ENCODE data around the gene MSI1.

DNA sequence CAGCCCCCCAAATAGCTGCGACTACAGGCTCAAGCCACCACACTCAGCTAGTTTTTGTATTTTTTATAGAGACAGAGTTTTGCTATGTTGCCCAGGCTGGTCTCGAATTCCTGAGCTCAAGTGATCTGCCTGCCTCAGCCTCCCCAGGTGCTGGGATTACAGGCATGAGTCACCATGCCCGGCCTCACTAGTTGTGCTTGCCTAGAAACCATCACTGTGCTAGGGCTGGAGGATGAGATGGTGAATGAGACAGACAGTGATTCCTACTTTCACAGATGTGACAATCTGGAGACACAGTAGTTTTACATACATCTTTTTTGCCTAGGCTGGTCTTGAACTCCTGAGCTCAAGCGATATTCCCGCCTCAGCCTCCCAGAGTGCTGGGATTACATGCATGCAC is 7.5 kb upstream of the MSI1 start:
- TF ChIP-seq, protein P1, sequence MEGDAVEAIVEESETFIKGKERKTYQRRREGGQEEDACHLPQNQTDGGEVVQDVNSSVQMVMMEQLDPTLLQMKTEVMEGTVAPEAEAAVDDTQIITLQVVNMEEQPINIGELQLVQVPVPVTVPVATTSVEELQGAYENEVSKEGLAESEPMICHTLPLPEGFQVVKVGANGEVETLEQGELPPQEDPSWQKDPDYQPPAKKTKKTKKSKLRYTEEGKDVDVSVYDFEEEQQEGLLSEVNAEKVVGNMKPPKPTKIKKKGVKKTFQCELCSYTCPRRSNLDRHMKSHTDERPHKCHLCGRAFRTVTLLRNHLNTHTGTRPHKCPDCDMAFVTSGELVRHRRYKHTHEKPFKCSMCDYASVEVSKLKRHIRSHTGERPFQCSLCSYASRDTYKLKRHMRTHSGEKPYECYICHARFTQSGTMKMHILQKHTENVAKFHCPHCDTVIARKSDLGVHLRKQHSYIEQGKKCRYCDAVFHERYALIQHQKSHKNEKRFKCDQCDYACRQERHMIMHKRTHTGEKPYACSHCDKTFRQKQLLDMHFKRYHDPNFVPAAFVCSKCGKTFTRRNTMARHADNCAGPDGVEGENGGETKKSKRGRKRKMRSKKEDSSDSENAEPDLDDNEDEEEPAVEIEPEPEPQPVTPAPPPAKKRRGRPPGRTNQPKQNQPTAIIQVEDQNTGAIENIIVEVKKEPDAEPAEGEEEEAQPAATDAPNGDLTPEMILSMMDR (IDR thresholded peaks at IDR 0.05): no peak
- no peak for TF ChIP-seq POLR2A (IDR thresholded peaks at IDR 0.05)

Measured in right lobe of liver (tissue), 4 donors.